Right lobe of liver (tissue), 4 donors: ENCODE results near the gene LOXL4.

Experiments
- POLR2A ChIP-seq: fragments of 450-650 bp; IDR thresholded peaks from one replicate; pipeline ENCODE4 v1.6.1; 2017; ENCODE audit warnings: antibody characterized with exemption, mild to moderate bottlenecking
- TF ChIP-seq, protein P1 (sequence below), 4 donors: fragments of 200-600 bp in 3 of 4; fragments of 450-650 bp in 1 of 4; IDR thresholded peaks; one replicate each; pipeline versions ENCODE4 v1.5.1 to v1.8.0; 2016 to 2022; ENCODE audit warnings: antibody characterized with exemption in 4 of 4, mild to moderate bottlenecking in 2 of 4
- donor health status: DM: no; HTN: no; CAD: no.
- donor health status: DM: no; HTN: no; CAD: no.
- donor health status: DM: no; HTN: yes; CAD: no.

DNA sequence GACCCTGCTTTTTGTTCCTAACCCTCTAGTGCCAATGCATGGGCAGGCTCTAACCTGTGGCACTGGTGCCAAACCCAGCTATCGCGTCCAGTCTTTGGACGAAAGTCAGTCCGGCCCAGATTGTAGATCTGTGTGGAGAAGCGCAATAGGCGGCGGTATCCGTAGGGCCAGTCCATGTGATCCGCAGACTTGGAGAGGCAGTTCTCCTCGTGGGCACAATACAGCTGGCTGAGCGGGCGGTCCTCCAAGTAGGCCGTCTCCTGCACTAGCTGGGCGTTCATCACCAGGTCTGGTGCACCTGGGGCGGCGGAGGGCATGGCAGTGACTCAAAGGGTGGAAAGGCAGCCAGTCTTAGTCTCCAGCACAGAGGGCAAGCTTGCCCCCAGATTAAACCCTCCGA, 14.5 kb downstream of the LOXL4 start:
- TF ChIP-seq, protein P1, sequence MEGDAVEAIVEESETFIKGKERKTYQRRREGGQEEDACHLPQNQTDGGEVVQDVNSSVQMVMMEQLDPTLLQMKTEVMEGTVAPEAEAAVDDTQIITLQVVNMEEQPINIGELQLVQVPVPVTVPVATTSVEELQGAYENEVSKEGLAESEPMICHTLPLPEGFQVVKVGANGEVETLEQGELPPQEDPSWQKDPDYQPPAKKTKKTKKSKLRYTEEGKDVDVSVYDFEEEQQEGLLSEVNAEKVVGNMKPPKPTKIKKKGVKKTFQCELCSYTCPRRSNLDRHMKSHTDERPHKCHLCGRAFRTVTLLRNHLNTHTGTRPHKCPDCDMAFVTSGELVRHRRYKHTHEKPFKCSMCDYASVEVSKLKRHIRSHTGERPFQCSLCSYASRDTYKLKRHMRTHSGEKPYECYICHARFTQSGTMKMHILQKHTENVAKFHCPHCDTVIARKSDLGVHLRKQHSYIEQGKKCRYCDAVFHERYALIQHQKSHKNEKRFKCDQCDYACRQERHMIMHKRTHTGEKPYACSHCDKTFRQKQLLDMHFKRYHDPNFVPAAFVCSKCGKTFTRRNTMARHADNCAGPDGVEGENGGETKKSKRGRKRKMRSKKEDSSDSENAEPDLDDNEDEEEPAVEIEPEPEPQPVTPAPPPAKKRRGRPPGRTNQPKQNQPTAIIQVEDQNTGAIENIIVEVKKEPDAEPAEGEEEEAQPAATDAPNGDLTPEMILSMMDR (IDR thresholded peaks at IDR 0.05), result no peak
- no peak for TF ChIP-seq POLR2A
